Activated T-cell treated with anti-CD3 and anti-CD28 coated beads, Interleukin-2, amount 50 U/mL, for 4 hours (primary cell): ENCODE measurements around the gene RALGDS. TPM values are rescaled to one million over a fixed set of nuclear protein-coding genes. Genes with fewer than 3 reads are reported as not detected.
A peak's percentile ranks its signal among the peaks of the same experiment; 100 is the strongest.

ENCODE experiments used
- ATAC-seq, 2 donors: fragments of 200-7000 bp; cut with Tn5 transposase; one replicate each; pipeline ENCODE4 v1.10.0; 2021
- DNase-seq: peaks from one replicate; pipeline ENCODE4 v3.0.0-alpha.2; 2020
- H3K27me3 Mint-ChIP-seq: one replicate; pipeline ENCODE4 v1.8.0; 2021; ENCODE audit warnings: low read depth, mixed read lengths
- H3K36me3 Mint-ChIP-seq: one replicate; pipeline ENCODE4 v1.8.0; 2022; ENCODE audit warnings: mixed read lengths; ENCODE audit not compliant: insufficient read depth
- H3K4me1 Mint-ChIP-seq: one replicate; pipeline ENCODE4 v1.8.0; 2021; ENCODE audit warnings: low read depth, mixed read lengths
- H3K4me3 Mint-ChIP-seq: one replicate; pipeline ENCODE4 v1.8.0; 2021; ENCODE audit warnings: mild to moderate bottlenecking, moderate library complexity, mixed read lengths
- H3K9me3 Mint-ChIP-seq: one replicate; pipeline ENCODE4 v1.8.0; 2021; ENCODE audit warnings: mixed read lengths
- total RNA-seq, 3 donors: library from RNA; stranded (reverse); gene quantifications; one replicate each; pipeline ENCODE4 v1.2.1, GENCODE V29; 2021

RALGDS gene
- total RNA-seq, 3 donors from 2014 or later: 43.2 to 46.7 (median 45.2) TPM

GRCh38 chr9:133113949-133114885, 6.8 kb downstream of the RALGDS start:
- Mint-ChIP-seq H3K9me3 (no peaks in the 10 kb centered on the region), H3K4me1 (peaks cover 66% of the 10 kb centered on the region), H3K4me3 (no peak overlapping the region), H3K27me3 (no peaks in the 10 kb centered on the region), H3K36me3 (peaks cover 10% of the 10 kb centered on the region)
- ATAC-seq (no peak), DNase-seq (no peak)

- Mint-ChIP-seq H3K4me3 (peak overlapping the region; percentile 16), H3K27me3 (no peaks in the 10 kb centered on the region), H3K4me1 (peaks cover 59% of the 10 kb centered on the region), H3K36me3 (peaks cover 12% of the 10 kb centered on the region), H3K9me3 (no peaks in the 10 kb centered on the region)
- DNase-seq: no peak
- ATAC-seq: peak in 1 of 2 donors; percentile 23
Measured at GRCh38 chr9:133113163-133113948, 7.7 kb downstream of the RALGDS start.

- Mint-ChIP-seq H3K4me3 (no peak overlapping the region), H3K27me3 (no peaks in the 10 kb centered on the region), H3K36me3 (peaks cover 12% of the 10 kb centered on the region), H3K4me1 (peaks cover 53% of the 10 kb centered on the region), H3K9me3 (no peaks in the 10 kb centered on the region)
- no peak for DNase-seq
- no peak for ATAC-seq
Measured at GRCh38 chr9:133112663-133113026, 8.4 kb downstream of the RALGDS start.

GRCh38 chr9:133111808-133112662, 9.0 kb downstream of the RALGDS start:
- peaks cover 10% of the 10 kb centered on the region for H3K36me3 Mint-ChIP-seq
- H3K9me3 Mint-ChIP-seq: no peaks in the 10 kb centered on the region
- no peaks in the 10 kb centered on the region for H3K27me3 Mint-ChIP-seq
- DNase-seq (no peak), ATAC-seq (no peak)
- H3K4me1 Mint-ChIP-seq: peaks cover 47% of the 10 kb centered on the region
- H3K4me3 Mint-ChIP-seq: no peak overlapping the region

- ATAC-seq: no peak
Measured at GRCh38 chr9:133109931-133110650, 10.9 kb downstream of the RALGDS start.

GRCh38 chr9:133108794-133109641, 12.0 kb downstream of the RALGDS start:
- Mint-ChIP-seq H3K4me3 (no peak overlapping the region), H3K4me1 (peaks cover 20% of the 10 kb centered on the region), H3K27me3 (no peaks in the 10 kb centered on the region), H3K9me3 (no peaks in the 10 kb centered on the region), H3K36me3 (peaks cover 15% of the 10 kb centered on the region)
- ATAC-seq (no peak), DNase-seq (no peak)

More at GRCh38 chr9:133109931-133110650, 10.9 kb downstream of the RALGDS start:
- Mint-ChIP-seq H3K27me3 (no peaks in the 10 kb centered on the region), H3K36me3 (peaks cover 15% of the 10 kb centered on the region), H3K4me3 (no peak overlapping the region), H3K4me1 (peaks cover 31% of the 10 kb centered on the region), H3K9me3 (no peaks in the 10 kb centered on the region)
- no peak for DNase-seq

- H3K36me3 Mint-ChIP-seq: peaks cover 16% of the 10 kb centered on the region
- H3K9me3 Mint-ChIP-seq: no peaks in the 10 kb centered on the region
- ATAC-seq: no peak
- DNase-seq: no peak
- H3K4me3 Mint-ChIP-seq: no peak overlapping the region
- no peaks in the 10 kb centered on the region for H3K27me3 Mint-ChIP-seq
- peaks cover 12% of the 10 kb centered on the region for H3K4me1 Mint-ChIP-seq
Measured at GRCh38 chr9:133107961-133108793, 12.9 kb downstream of the RALGDS start.

GRCh38 chr9:133107245-133107722, 13.8 kb downstream of the RALGDS start:
- ATAC-seq: no peak
- no peak for DNase-seq
- Mint-ChIP-seq H3K9me3 (no peaks in the 10 kb centered on the region), H3K36me3 (peaks cover 22% of the 10 kb centered on the region), H3K4me1 (peaks cover 3% of the 10 kb centered on the region), H3K4me3 (no peak overlapping the region), H3K27me3 (no peaks in the 10 kb centered on the region)

GRCh38 chr9:133106511-133107244, 14.4 kb downstream of the RALGDS start:
- Mint-ChIP-seq H3K27me3 (no peaks in the 10 kb centered on the region), H3K4me3 (no peak overlapping the region), H3K4me1 (no peaks in the 10 kb centered on the region), H3K36me3 (peaks cover 25% of the 10 kb centered on the region), H3K9me3 (no peaks in the 10 kb centered on the region)
- no peak for ATAC-seq
- no peak for DNase-seq

GRCh38 chr9:133105461-133105770, 15.6 kb downstream of the RALGDS start:
- no peak overlapping the region for H3K4me3 Mint-ChIP-seq
- ATAC-seq (no peak), DNase-seq (no peak)
- H3K36me3 Mint-ChIP-seq: peaks cover 33% of the 10 kb centered on the region
- no peaks in the 10 kb centered on the region for H3K9me3 Mint-ChIP-seq
- no peaks in the 10 kb centered on the region for H3K4me1 Mint-ChIP-seq
- no peaks in the 10 kb centered on the region for H3K27me3 Mint-ChIP-seq

GRCh38 chr9:133104718-133105460, 16.2 kb downstream of the RALGDS start:
- Mint-ChIP-seq H3K27me3 (no peaks in the 10 kb centered on the region), H3K4me3 (no peak overlapping the region), H3K4me1 (no peaks in the 10 kb centered on the region), H3K9me3 (no peaks in the 10 kb centered on the region), H3K36me3 (peaks cover 28% of the 10 kb centered on the region)
- DNase-seq: no peak
- ATAC-seq: no peak
